ENCODE measurements around the gene PTBP2. TPM values are rescaled to one million over a fixed set of nuclear protein-coding genes. Genes with fewer than 3 reads are reported as not detected.

Gene PTBP2
- polyA plus RNA-seq, 1 donor: 34.0 TPM

GRCh38 chr1:96825231-96825630 is 103.6 kb downstream of the PTBP2 start:
- DNase-seq: no peak

DNA sequence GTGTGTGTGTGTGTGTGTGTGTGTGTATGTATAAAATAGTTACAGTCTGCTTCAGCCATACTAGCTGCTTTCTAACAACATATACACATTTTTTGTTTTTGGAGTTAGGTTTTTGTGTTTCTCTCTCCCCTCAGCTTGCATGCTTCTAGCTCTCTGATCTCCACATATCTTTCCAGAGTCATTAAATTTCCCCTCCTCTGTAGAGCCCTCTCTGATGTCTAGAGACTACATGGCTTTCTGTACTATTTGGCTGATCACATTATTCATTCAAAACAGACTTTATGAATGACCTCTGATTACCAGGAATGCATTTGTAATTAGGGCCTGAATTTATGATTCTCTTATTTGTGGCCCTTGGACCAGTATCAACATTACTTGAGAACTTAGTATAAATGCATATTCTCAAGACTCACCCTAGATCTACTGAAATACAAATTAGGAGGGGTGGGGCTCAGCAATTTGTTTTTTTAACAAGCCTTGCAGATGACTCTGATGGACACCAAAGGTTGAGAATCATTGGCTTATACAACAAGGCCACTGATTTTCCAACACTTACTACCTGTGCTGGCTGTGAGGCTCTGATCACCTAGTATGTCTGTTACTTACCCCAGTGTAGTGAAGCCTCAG is 104.5 kb downstream of the PTBP2 start:
- no peak for DNase-seq

DNA sequence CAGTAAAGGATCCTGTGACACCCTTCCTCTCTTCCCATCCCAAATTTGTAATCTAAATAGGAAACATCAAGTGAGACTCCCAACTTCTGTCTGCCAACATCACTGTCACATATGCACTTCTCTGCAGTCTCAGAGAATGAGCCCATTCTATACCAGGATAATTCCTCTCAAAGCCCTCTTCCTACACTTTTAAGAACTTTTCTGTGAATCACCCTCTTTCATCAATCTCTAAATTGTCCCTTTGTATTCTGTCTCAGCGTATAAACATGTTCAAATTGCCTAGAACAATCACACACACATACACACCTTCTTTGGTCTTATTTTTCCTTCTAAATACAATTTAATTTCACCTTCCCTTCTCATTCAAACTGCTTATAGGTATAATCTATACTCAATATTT is 111.8 kb downstream of the PTBP2 start:
- DNase-seq: no peak

- DNase-seq: no peak
Observed at GRCh38 chr1:96834986-96835385, 113.4 kb downstream of the PTBP2 start.

DNA sequence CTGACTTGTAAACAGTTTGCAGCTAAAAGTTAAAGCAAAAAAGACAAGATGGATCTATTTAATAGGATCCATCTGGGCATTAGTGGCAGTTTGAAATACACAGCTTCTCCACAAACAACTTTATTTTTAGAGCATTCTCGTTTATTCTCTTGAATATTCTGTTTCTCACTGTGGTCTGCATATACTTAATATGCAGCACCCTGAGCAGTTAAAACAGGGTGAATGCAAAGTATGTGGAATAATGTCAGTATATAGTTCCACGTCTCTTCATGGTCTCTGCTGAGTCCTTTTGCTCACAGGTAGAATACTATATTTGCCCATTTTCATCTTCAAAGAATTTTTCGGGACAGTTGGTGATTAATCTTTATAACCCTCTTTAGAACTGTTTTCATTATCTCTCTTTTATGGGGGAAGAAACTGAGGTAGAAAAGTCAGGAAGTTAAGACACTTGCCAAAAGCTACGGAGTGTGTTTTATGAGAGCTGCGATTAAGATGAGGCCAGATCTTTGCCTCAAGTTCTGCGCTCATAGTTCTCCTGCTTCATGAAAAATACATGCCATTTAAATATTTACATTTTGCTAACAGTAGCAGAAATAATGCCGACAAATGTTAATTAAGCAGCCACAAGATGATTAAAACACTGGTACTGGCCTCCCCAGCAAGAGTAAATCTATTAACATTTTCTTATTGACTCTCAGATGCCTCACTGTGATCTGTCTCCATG is 115.6 kb downstream of the PTBP2 start:
- DNase-seq: no peak

- DNase-seq: no peak
Observed at GRCh38 chr1:96837781-96838216, 116.2 kb downstream of the PTBP2 start.

DNA sequence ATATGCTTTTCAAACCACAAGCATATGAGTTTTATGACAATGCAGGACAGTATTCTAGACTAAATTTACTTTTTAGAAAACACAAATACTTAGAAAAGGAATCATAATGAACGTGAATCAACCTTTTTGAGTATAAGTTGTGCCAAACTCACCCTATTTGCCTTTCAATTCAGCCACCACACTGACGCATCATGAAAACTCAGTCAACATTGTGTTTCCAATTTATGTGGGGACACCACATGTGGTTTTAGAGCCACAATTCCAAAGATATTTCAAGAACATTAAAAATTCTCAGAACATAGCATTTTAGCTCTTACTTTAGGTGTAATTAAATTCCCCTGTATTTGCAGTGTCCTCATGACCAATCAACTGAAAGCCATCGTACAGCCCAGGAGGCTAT is 118.8 kb downstream of the PTBP2 start:
- DNase-seq: no peak

DNA sequence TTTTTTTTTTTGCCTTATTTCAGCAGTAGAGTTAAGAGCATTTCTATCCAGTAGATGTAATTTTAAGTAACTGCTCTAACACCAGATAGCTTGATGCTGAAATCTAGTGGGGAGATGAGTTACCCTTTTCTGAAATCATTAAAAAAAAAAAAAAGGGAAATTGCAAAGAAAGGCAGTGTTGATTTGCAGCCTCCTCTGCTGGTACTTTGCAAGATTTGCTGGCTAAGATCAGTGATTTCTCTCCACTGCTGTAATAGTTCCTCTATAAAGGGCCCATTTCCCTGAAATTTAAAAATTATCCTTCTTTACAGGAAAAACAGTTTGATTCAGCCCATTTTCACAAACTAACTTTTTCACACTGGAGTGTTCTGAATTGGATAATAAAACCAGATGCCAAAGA is 120.6 kb downstream of the PTBP2 start:
- no peak for DNase-seq

GRCh38 chr1:96843196-96843595 is 121.6 kb downstream of the PTBP2 start:
- DNase-seq: no peak

- no peak for DNase-seq
Observed at GRCh38 chr1:96843601-96844000, 122.0 kb downstream of the PTBP2 start.

- no peak for DNase-seq
Observed at GRCh38 chr1:96845464-96845863, 123.9 kb downstream of the PTBP2 start.

DNA sequence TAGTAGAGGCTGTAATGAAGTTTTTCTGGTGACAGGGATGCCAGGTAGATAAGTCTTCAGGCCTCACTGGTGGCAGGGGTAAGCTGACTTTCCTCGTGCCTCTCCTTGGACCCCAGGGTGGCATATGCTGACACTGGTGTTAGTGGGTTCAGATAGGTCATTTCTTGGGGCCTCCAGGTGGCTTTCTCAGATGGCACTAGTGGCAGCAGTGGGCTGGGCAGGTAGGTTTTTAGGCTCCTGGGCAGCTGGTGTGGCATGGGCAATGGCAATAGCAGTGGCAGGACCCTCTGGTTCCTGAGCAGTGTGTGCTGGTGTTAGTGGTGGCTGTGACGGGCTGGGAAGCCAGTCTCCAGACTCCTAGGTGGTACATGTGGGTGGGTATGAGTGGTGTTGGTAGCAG is 140.3 kb downstream of the PTBP2 start:
- DNase-seq: no peak

DNA sequence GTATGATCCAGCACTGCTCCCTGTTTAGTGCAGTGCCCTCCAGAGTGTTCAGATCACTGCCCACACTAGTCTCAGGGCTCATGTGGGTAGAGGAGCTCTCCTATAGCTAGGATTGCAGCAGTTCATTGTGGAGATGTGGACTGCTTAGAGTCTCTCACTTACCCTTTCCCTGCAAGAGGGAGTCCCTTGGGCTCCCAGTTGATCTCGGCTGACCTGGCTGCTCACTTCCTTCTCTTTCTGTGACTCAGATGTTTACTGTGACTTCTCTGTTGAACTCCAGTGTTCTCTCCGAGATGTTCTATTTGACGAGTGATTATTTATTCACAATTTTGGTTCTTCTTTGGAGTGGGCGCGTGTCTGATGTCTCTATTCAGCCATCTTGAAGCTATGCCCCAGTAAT is 141.9 kb downstream of the PTBP2 start:
- no peak for DNase-seq
